T-helper 1 cell treated with Interleukin-12 subunit alpha and Interleukin-12 subunit beta and Interleukin-4 antibody, amounts not matched to agents 30 μg/mL and 1 μg/mL, for 36 hours (primary cell): Measurements from ENCODE around the gene KMT2A.
A peak's percentile ranks its signal among the peaks of the same experiment; 100 is the strongest.
"Not testable (repeated sequence)": the region's sequence is repeated elsewhere in the genome, so short reads cannot be mapped to it uniquely, and the experiment has no call there.

Experiments used
- H3K27ac Mint-ChIP-seq: one replicate; pipeline ENCODE4 v1.8.0; 2021; ENCODE audit warnings: mild to moderate bottlenecking, mixed read lengths
- H3K27me3 Mint-ChIP-seq: one replicate; pipeline ENCODE4 v1.8.0; 2021; ENCODE audit warnings: low read depth, mixed read lengths
- H3K36me3 Mint-ChIP-seq: one replicate; pipeline ENCODE4 v1.8.0; 2021; ENCODE audit warnings: low read depth, mixed read lengths
- H3K4me1 Mint-ChIP-seq: one replicate; pipeline ENCODE4 v1.8.0; 2021; ENCODE audit warnings: low read depth, mixed read lengths
- H3K4me3 Mint-ChIP-seq: one replicate; pipeline ENCODE4 v1.8.0; 2021; ENCODE audit warnings: mild to moderate bottlenecking, moderate library complexity, mixed read lengths
- H3K9me3 Mint-ChIP-seq: one replicate; pipeline ENCODE4 v1.8.0; 2021; ENCODE audit warnings: mixed read lengths

Gene KMT2A

GRCh38 chr11:118416900-118417299 lies 19.4 kb upstream of the KMT2A start:
- H3K36me3 Mint-ChIP-seq, H3K27me3 Mint-ChIP-seq, H3K9me3 Mint-ChIP-seq, H3K27ac Mint-ChIP-seq, H3K4me1 Mint-ChIP-seq, H3K4me3 Mint-ChIP-seq: not testable (repeated sequence)

GRCh38 chr11:118417801-118418200 lies 18.5 kb upstream of the KMT2A start:
- no peak overlapping the region for H3K4me3 Mint-ChIP-seq
- no peaks in the 10 kb centered on the region for H3K27me3 Mint-ChIP-seq
- peaks cover 2% of the 10 kb centered on the region for H3K4me1 Mint-ChIP-seq
- no peaks in the 10 kb centered on the region for H3K36me3 Mint-ChIP-seq
- H3K9me3 Mint-ChIP-seq = no peaks in the 10 kb centered on the region
- no peak overlapping the region for H3K27ac Mint-ChIP-seq

- H3K27ac Mint-ChIP-seq = no peak overlapping the region
- H3K4me3 Mint-ChIP-seq = no peak overlapping the region
- H3K9me3 Mint-ChIP-seq = no peaks in the 10 kb centered on the region
- H3K4me1 Mint-ChIP-seq = peaks cover 2% of the 10 kb centered on the region
- H3K27me3 Mint-ChIP-seq = no peaks in the 10 kb centered on the region
- no peaks in the 10 kb centered on the region for H3K36me3 Mint-ChIP-seq
Observed at GRCh38 chr11:118418766-118419165, 17.5 kb upstream of the KMT2A start.

GRCh38 chr11:118427707-118428106 lies 8.6 kb upstream of the KMT2A start:
- Mint-ChIP-seq H3K9me3 (no peaks in the 10 kb centered on the region), H3K4me3 (no peak overlapping the region), H3K36me3 (no peaks in the 10 kb centered on the region), H3K27me3 (peaks cover 32% of the 10 kb centered on the region), H3K27ac (no peak overlapping the region), H3K4me1 (peaks cover 7% of the 10 kb centered on the region)

- Mint-ChIP-seq H3K27me3 (peaks cover 32% of the 10 kb centered on the region), H3K4me1 (peaks cover 27% of the 10 kb centered on the region), H3K9me3 (no peaks in the 10 kb centered on the region), H3K36me3 (no peaks in the 10 kb centered on the region), H3K27ac (no peak overlapping the region), H3K4me3 (no peak overlapping the region)
Observed at GRCh38 chr11:118430956-118431355, 5.3 kb upstream of the KMT2A start.

GRCh38 chr11:118434123-118434552 lies 2.2 kb upstream of the KMT2A start:
- Mint-ChIP-seq H3K9me3 (no peaks in the 10 kb centered on the region), H3K4me1 (peaks cover 23% of the 10 kb centered on the region), H3K4me3 (peak overlapping the region; percentile 85), H3K27me3 (peaks cover 16% of the 10 kb centered on the region), H3K27ac (peak overlapping the region; percentile 90), H3K36me3 (peaks cover 2% of the 10 kb centered on the region)

GRCh38 chr11:118434553-118435289 lies 1.6 kb upstream of the KMT2A start:
- Mint-ChIP-seq H3K4me1 (peaks cover 29% of the 10 kb centered on the region), H3K27me3 (peaks cover 14% of the 10 kb centered on the region), H3K36me3 (peaks cover 5% of the 10 kb centered on the region), H3K27ac (peak overlapping the region; percentile 90), H3K9me3 (no peaks in the 10 kb centered on the region), H3K4me3 (peak overlapping the region; percentile 85)

- Mint-ChIP-seq H3K36me3 (peaks cover 9% of the 10 kb centered on the region), H3K27ac (peak overlapping the region; percentile 90), H3K9me3 (no peaks in the 10 kb centered on the region), H3K4me3 (peak overlapping the region; percentile 85), H3K4me1 (peaks cover 36% of the 10 kb centered on the region), H3K27me3 (peaks cover 14% of the 10 kb centered on the region)
Observed at GRCh38 chr11:118435290-118435892, 901 bp upstream of the KMT2A start.

- Mint-ChIP-seq H3K27me3 (peaks cover 7% of the 10 kb centered on the region), H3K4me3 (peak overlapping the region; percentile 93), H3K36me3 (peaks cover 17% of the 10 kb centered on the region), H3K27ac (peak overlapping the region; percentile 92), H3K4me1 (peaks cover 46% of the 10 kb centered on the region), H3K9me3 (no peaks in the 10 kb centered on the region)
Observed at GRCh38 chr11:118436639-118437207, 431 bp downstream of the KMT2A start.

GRCh38 chr11:118437208-118438125 lies 1.2 kb downstream of the KMT2A start:
- peak overlapping the region; percentile 92 for H3K27ac Mint-ChIP-seq
- H3K27me3 Mint-ChIP-seq = peaks cover 2% of the 10 kb centered on the region
- H3K9me3 Mint-ChIP-seq = no peaks in the 10 kb centered on the region
- H3K36me3 Mint-ChIP-seq = peaks cover 22% of the 10 kb centered on the region
- H3K4me1 Mint-ChIP-seq = peaks cover 53% of the 10 kb centered on the region
- peak overlapping the region; percentile 93 for H3K4me3 Mint-ChIP-seq

- peaks cover 23% of the 10 kb centered on the region for H3K36me3 Mint-ChIP-seq
- H3K4me1 Mint-ChIP-seq = peaks cover 62% of the 10 kb centered on the region
- no peaks in the 10 kb centered on the region for H3K27me3 Mint-ChIP-seq
- H3K4me3 Mint-ChIP-seq = peak overlapping the region; percentile 93
- no peaks in the 10 kb centered on the region for H3K9me3 Mint-ChIP-seq
- H3K27ac Mint-ChIP-seq = peak overlapping the region; percentile 92
Observed at GRCh38 chr11:118438314-118438931, 2.1 kb downstream of the KMT2A start.

- Mint-ChIP-seq H3K9me3 (no peaks in the 10 kb centered on the region), H3K4me1 (peaks cover 64% of the 10 kb centered on the region), H3K27ac (peak overlapping the region; percentile 92), H3K27me3 (no peaks in the 10 kb centered on the region), H3K4me3 (peak overlapping the region; percentile 93), H3K36me3 (peaks cover 32% of the 10 kb centered on the region)
Observed at GRCh38 chr11:118439646-118440045, 3.4 kb downstream of the KMT2A start.

- no peaks in the 10 kb centered on the region for H3K9me3 Mint-ChIP-seq
- H3K4me1 Mint-ChIP-seq = peaks cover 67% of the 10 kb centered on the region
- H3K4me3 Mint-ChIP-seq = peak overlapping the region; percentile 73
- no peaks in the 10 kb centered on the region for H3K27me3 Mint-ChIP-seq
- peak overlapping the region; percentile 41 for H3K27ac Mint-ChIP-seq
- peaks cover 44% of the 10 kb centered on the region for H3K36me3 Mint-ChIP-seq
Observed at GRCh38 chr11:118441770-118442275, 5.5 kb downstream of the KMT2A start.

GRCh38 chr11:118442301-118442700 lies 6.0 kb downstream of the KMT2A start:
- peak overlapping the region; percentile 41 for H3K27ac Mint-ChIP-seq

More at GRCh38 chr11:118442301-118442700, 6.0 kb downstream of the KMT2A start:
- Mint-ChIP-seq H3K27me3 (no peaks in the 10 kb centered on the region), H3K4me1 (peaks cover 71% of the 10 kb centered on the region), H3K4me3 (peak overlapping the region; percentile 73), H3K36me3 (peaks cover 45% of the 10 kb centered on the region), H3K9me3 (no peaks in the 10 kb centered on the region)
